ENCODE data around the gene ACYP1.

ACYP1 gene

GRCh38 chr14:75083271-75083670 is 19.4 kb upstream of the ACYP1 start:
- no peak for TF ChIP-seq CTCF (IDR thresholded peaks at IDR 0.05)
- TF ChIP-seq ZFX (IDR thresholded peaks at IDR 0.05; ENCODE audit: borderline replicate concordance): no peak
- no peak overlapping the region for H3K27ac ChIP-seq

DNA sequence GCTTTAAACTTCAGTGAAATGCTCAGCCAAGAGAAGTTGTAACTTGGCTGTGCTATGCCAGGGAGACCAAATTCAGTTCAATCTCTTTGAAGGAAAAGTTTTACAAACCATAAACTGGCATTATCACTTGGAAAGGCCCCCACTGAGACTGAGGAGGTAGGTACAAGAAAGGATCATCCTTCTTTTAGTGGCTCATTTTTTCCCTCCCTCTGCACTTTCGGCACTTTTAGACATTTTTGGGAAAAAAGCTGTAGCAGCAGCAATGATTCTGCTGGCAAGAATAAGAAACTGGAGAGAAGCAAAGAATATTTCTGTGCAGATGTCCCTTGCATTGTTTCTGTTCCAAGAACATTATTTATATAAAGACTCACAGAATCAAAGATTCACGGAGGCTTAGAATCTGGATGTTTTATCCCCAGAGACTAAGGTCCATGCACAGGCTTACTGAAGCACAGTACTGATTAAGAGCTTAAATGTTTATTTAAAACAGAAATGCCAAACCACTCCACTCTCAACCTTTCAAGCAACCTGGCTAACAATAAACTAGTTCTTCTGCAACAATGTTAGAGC is 17.9 kb upstream of the ACYP1 start:
- TF ChIP-seq CTCF (IDR thresholded peaks at IDR 0.05) (no peak), ZFX (IDR thresholded peaks at IDR 0.05; ENCODE audit: borderline replicate concordance) (no peak)
- no peak overlapping the region for H3K27ac ChIP-seq

DNA sequence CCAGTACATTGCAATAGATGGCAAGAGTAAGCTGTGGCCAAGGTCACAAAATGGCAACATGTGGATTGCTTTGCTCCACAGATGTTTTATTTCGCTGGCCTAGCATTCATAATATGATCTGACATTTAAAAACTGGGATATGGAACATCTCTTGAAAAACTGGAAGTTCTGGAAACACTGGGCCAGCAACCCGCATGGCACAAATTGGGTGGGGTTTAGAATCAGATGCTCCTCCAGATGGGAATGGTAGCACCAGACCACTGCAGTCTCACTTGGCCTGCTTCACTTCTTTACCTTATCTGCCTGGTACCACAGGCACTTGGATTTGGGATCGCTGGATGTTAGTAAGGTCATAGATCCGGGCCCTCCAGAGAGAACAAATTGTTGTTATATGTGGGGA is 15.7 kb upstream of the ACYP1 start:
- TF ChIP-seq CTCF (IDR thresholded peaks at IDR 0.05): no peak
- no peak for TF ChIP-seq ZFX (IDR thresholded peaks at IDR 0.05; ENCODE audit: borderline replicate concordance)
- no peak overlapping the region for H3K27ac ChIP-seq

DNA sequence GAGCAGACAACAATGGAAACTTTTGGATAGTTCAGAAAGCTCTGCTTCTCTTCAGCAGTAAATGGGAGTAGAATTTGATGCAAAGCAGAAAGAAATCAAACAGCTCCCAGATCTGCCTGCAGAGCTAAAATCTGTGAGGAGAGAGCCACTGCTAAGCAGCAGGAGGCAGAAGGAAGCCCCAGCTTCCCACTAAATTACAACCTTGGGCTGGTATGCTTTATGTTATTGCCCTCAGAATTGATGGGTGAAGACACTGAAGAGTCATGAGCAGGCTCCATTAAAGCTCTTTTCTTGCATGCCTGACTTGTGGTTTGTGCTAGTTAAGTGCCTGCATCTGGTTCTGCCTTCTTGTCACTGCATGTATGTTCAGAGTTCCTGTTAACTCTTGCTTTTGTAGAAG is 14.0 kb upstream of the ACYP1 start:
- H3K27ac ChIP-seq: no peak overlapping the region
- no peak for TF ChIP-seq ZFX (IDR thresholded peaks at IDR 0.05; ENCODE audit: borderline replicate concordance)
- no peak for TF ChIP-seq CTCF (IDR thresholded peaks at IDR 0.05)

GRCh38 chr14:75070383-75070782 is 6.6 kb upstream of the ACYP1 start:
- TF ChIP-seq CTCF (IDR thresholded peaks at IDR 0.05): no peak
- no peak for TF ChIP-seq ZFX (IDR thresholded peaks at IDR 0.05; ENCODE audit: borderline replicate concordance)
- H3K27ac ChIP-seq: peak overlapping the region; percentile 93

- peak overlapping the region; percentile 93 for H3K27ac ChIP-seq
- TF ChIP-seq ZFX (IDR thresholded peaks at IDR 0.05; ENCODE audit: borderline replicate concordance) (no peak), CTCF (IDR thresholded peaks at IDR 0.05) (no peak)
These were observed 6.0 kb upstream of the ACYP1 start for GRCh38 chr14:75069811-75070145.

- TF ChIP-seq ZFX (IDR thresholded peaks at IDR 0.05; ENCODE audit: borderline replicate concordance) (no peak), CTCF (IDR thresholded peaks at IDR 0.05) (no peak)
- peak within 1 kb of the TSS; percentile 93 for H3K27ac ChIP-seq
These were observed 5.4 kb upstream of the ACYP1 start, which contains the start of gene ZC2HC1C for GRCh38 chr14:75069121-75069810. Gene ZC2HC1C, plus strand, starts transcription at chr14:75069641. Its CDS starts 933 bp downstream, at chr14:75070574.
